BLaER1 treated with 17β-estradiol and CSF1 and Interleukin-3, amounts not matched to agents 10 nM and 100 nM (cell line): Measurements from ENCODE around the gene JTB.
A peak's percentile ranks its signal among the peaks of the same experiment; 100 is the strongest.

Source experiments
- H3K27ac ChIP-seq, 11 experiments: shearing (Covaris generic); formaldehyde crosslinking; 2 replicates each; pipeline ENCODE4 v1.8.1; 2022
- H3K27me3 ChIP-seq, 11 experiments: shearing (Covaris generic); formaldehyde crosslinking; 2 replicates each; pipeline ENCODE4 v1.8.1; 2022
- H3K36me3 ChIP-seq, 11 experiments: shearing (Covaris generic); formaldehyde crosslinking; 2 replicates each; pipeline ENCODE4 v1.8.1; 2022
- H3K4me1 ChIP-seq, 10 experiments: shearing (Covaris generic); formaldehyde crosslinking; 2 replicates each; pipeline ENCODE4 v1.8.1; 2022
- H3K4me2 ChIP-seq, 11 experiments: shearing (Covaris generic); formaldehyde crosslinking; 2 replicates each; pipeline ENCODE4 v1.8.1; 2022
- H3K4me3 ChIP-seq, 10 experiments: shearing (Covaris generic); formaldehyde crosslinking; 2 replicates each; pipeline ENCODE4 v1.8.1; 2022
- H3K9ac ChIP-seq, 11 experiments: shearing (Covaris generic); formaldehyde crosslinking; 2 replicates each; pipeline ENCODE4 v1.8.1; 2022
- H3K9me3 ChIP-seq, 11 experiments: shearing (Covaris generic); formaldehyde crosslinking; replicated peaks in 1 of 11; 2 replicates each; pipeline ENCODE4 v1.8.1; 2022
- H4K20me1 ChIP-seq, 11 experiments: shearing (Covaris generic); formaldehyde crosslinking; 2 replicates each; pipeline ENCODE4 v1.8.1; 2022
- Cebpa-rat ChIP-seq, 11 experiments: shearing (Covaris generic); IDR thresholded peaks; 2 replicates each; pipeline ENCODE4 v1.8.1; 2022

JTB gene

GRCh38 chr1:153995640-153996039 is 18.2 kb upstream of the JTB start:
- H3K9me3 ChIP-seq = no peaks in the 10 kb centered on the region
- H4K20me1 ChIP-seq = peaks cover 15 to 49% (median 34%) of the 10 kb centered on the region in 11 experiments; a peak in 16 of 22 replicates
- no peaks in the 10 kb centered on the region for H3K27me3 ChIP-seq
- H3K36me3 ChIP-seq = peaks cover 37 to 50% (median 46%) of the 10 kb centered on the region in 11 experiments
- H3K9ac ChIP-seq = no peak overlapping the region
- H3K4me1 ChIP-seq = peaks cover 17 to 39% (median 26%) of the 10 kb centered on the region in 10 experiments
- H3K4me3 ChIP-seq = no peak overlapping the region
- H3K4me2 ChIP-seq = no peak overlapping the region
- H3K27ac ChIP-seq = no peak overlapping the region
- TF ChIP-seq Cebpa-rat (IDR thresholded peaks at IDR 0.05) = no peak

- Histone ChIP-seq H3K9me3 (no peaks in the 10 kb centered on the region), H3K36me3 (peaks cover 37 to 50% (median 46%) of the 10 kb centered on the region in 11 experiments), H3K9ac (no peak overlapping the region), H3K27ac (no peak overlapping the region), H3K27me3 (no peaks in the 10 kb centered on the region), H3K4me3 (no peak overlapping the region), H3K4me1 (peaks cover 18 to 37% (median 26%) of the 10 kb centered on the region in 10 experiments), H4K20me1 (peaks cover 15 to 49% (median 34%) of the 10 kb centered on the region in 11 experiments; a peak in 16 of 22 replicates), H3K4me2 (no peak overlapping the region)
- no peak for TF ChIP-seq Cebpa-rat (IDR thresholded peaks at IDR 0.05)
Observed at GRCh38 chr1:153995202-153995601, 17.7 kb upstream of the JTB start.

- peaks cover 37 to 50% (median 46%) of the 10 kb centered on the region in 11 experiments for H3K36me3 ChIP-seq
- peak overlapping the region in 10 of 11 experiments; percentile 92 to 99 (median 94); a peak in 20 of 22 replicates for H3K27ac ChIP-seq
- no peak for TF ChIP-seq Cebpa-rat (IDR thresholded peaks at IDR 0.05)
- no peaks in the 10 kb centered on the region for H3K9me3 ChIP-seq
- peaks cover 15 to 49% (median 34%) of the 10 kb centered on the region in 11 experiments; a peak in 16 of 22 replicates for H4K20me1 ChIP-seq
- H3K27me3 ChIP-seq = no peaks in the 10 kb centered on the region
- peak overlapping the region; percentile 86 to 98 (median 95) for H3K4me2 ChIP-seq
- H3K4me3 ChIP-seq = peak overlapping the region; percentile 73 to 93 (median 80)
- peaks cover 39 to 62% (median 46%) of the 10 kb centered on the region in 10 experiments for H3K4me1 ChIP-seq
- H3K9ac ChIP-seq = peak overlapping the region; percentile 88 to 99 (median 95)
Observed at GRCh38 chr1:153991806-153992205, 14.3 kb upstream of the JTB start.

- Histone ChIP-seq H3K27ac (peak overlapping the region; percentile 92 to 99 (median 95)), H3K4me1 (peaks cover 41 to 66% (median 51%) of the 10 kb centered on the region in 10 experiments), H3K9ac (peak overlapping the region; percentile 88 to 99 (median 95)), H3K36me3 (peaks cover 37 to 50% (median 46%) of the 10 kb centered on the region in 11 experiments), H3K9me3 (no peaks in the 10 kb centered on the region), H3K4me3 (peak overlapping the region; percentile 73 to 93 (median 80)), H4K20me1 (peaks cover 15 to 47% (median 34%) of the 10 kb centered on the region in 11 experiments; a peak in 16 of 22 replicates), H3K27me3 (no peaks in the 10 kb centered on the region), H3K4me2 (peak overlapping the region; percentile 86 to 98 (median 95))
- no peak for TF ChIP-seq Cebpa-rat (IDR thresholded peaks at IDR 0.05)
Observed at GRCh38 chr1:153991151-153991630, 13.7 kb upstream of the JTB start.

GRCh38 chr1:153990468-153991150 is 13.1 kb upstream of the JTB start, which contains the start of gene RPS27:
RPS27 (plus strand) TSS chr1:153990762; CDS start chr1:153990797, 35 bp downstream.
- peak within 1 kb of the TSS; percentile 86 to 98 (median 95) for H3K4me2 ChIP-seq
- peaks cover 37 to 46% (median 43%) of the 10 kb centered on the region in 11 experiments for H3K36me3 ChIP-seq
- H4K20me1 ChIP-seq = peaks cover 15 to 46% (median 34%) of the 10 kb centered on the region in 11 experiments; a peak in 16 of 22 replicates
- H3K27ac ChIP-seq = peak within 1 kb of the TSS; percentile 92 to 99 (median 95)
- no peaks in the 10 kb centered on the region for H3K27me3 ChIP-seq
- peak within 1 kb of the TSS; percentile 73 to 93 (median 80) for H3K4me3 ChIP-seq
- no peaks in the 10 kb centered on the region for H3K9me3 ChIP-seq
- peak within 1 kb of the TSS; percentile 88 to 99 (median 95) for H3K9ac ChIP-seq
- peaks cover 42 to 67% (median 54%) of the 10 kb centered on the region in 10 experiments for H3K4me1 ChIP-seq
- TF ChIP-seq Cebpa-rat (IDR thresholded peaks at IDR 0.05) = peak in 3 of 11 experiments; percentile 53 to 72 (median 60); a peak in 5 of 22 replicates

- Histone ChIP-seq H4K20me1 (peaks cover 2 to 18% (median 11%) of the 10 kb centered on the region in 11 experiments; a peak in 14 of 22 replicates), H3K4me3 (peak overlapping the region in 8 of 10 experiments; percentile 41 to 80 (median 70); a peak in 13 of 20 replicates), H3K27me3 (no peaks in the 10 kb centered on the region), H3K9ac (peak overlapping the region; percentile 51 to 85 (median 80); a peak in 20 of 22 replicates), H3K36me3 (peaks cover 13 to 31% (median 23%) of the 10 kb centered on the region in 11 experiments), H3K4me1 (peaks cover 58 to 73% (median 66%) of the 10 kb centered on the region in 10 experiments), H3K4me2 (peak overlapping the region; percentile 79 to 100 (median 97)), H3K27ac (peak overlapping the region; percentile 49 to 89 (median 81); a peak in 21 of 22 replicates), H3K9me3 (no peaks in the 10 kb centered on the region)
- no peak for TF ChIP-seq Cebpa-rat (IDR thresholded peaks at IDR 0.05)
Observed at GRCh38 chr1:153987621-153988020, 10.1 kb upstream of the JTB start.

- no peaks in the 10 kb centered on the region for H3K9me3 ChIP-seq
Observed at GRCh38 chr1:153985941-153986761, 8.7 kb upstream of the JTB start, which contains the start of gene RAB13. RAB13 (minus strand) TSS chr1:153986339; CDS start chr1:153986236, 103 bp downstream.

GRCh38 chr1:153985341-153985912 is 8.0 kb upstream of the JTB start:
- peak in 3 of 11 experiments; percentile 9 to 69 (median 50); a peak in 3 of 22 replicates for TF ChIP-seq Cebpa-rat (IDR thresholded peaks at IDR 0.05)
- peak overlapping the region; percentile 80 to 100 (median 97) for H3K4me2 ChIP-seq
- H4K20me1 ChIP-seq = peaks cover 0 to 8% (median 0%) of the 10 kb centered on the region in 11 experiments; a peak in 2 of 22 replicates
- H3K27me3 ChIP-seq = no peaks in the 10 kb centered on the region
- peaks cover 45 to 77% (median 62%) of the 10 kb centered on the region in 10 experiments for H3K4me1 ChIP-seq
- H3K9me3 ChIP-seq = no peaks in the 10 kb centered on the region
- H3K9ac ChIP-seq = peak overlapping the region; percentile 74 to 85 (median 81)
- H3K27ac ChIP-seq = peak overlapping the region; percentile 54 to 89 (median 81)
- peaks cover 0 to 35% (median 29%) of the 10 kb centered on the region in 11 experiments; a peak in 18 of 22 replicates for H3K36me3 ChIP-seq
- H3K4me3 ChIP-seq = peak overlapping the region; percentile 51 to 80 (median 67)

More at GRCh38 chr1:153985941-153986761, 8.7 kb upstream of the JTB start, which contains the start of gene RAB13:
- peaks cover 0 to 8% (median 0%) of the 10 kb centered on the region in 11 experiments; a peak in 5 of 22 replicates for H4K20me1 ChIP-seq
- H3K4me1 ChIP-seq = peaks cover 45 to 77% (median 62%) of the 10 kb centered on the region in 10 experiments
- H3K36me3 ChIP-seq = peaks cover 0 to 28% (median 23%) of the 10 kb centered on the region in 11 experiments; a peak in 21 of 22 replicates
- H3K4me3 ChIP-seq = peak within 1 kb of the TSS; percentile 51 to 80 (median 67)
- peak within 1 kb of the TSS; percentile 80 to 100 (median 97) for H3K4me2 ChIP-seq
- no peaks in the 10 kb centered on the region for H3K27me3 ChIP-seq
- peak within 1 kb of the TSS; percentile 74 to 85 (median 81) for H3K9ac ChIP-seq
- TF ChIP-seq Cebpa-rat (IDR thresholded peaks at IDR 0.05) = no peak
- H3K27ac ChIP-seq = peak within 1 kb of the TSS; percentile 54 to 89 (median 81)
